PC-9 (cell line): ENCODE measurements around the gene BAX.

ENCODE experiments used
- EZH2 ChIP-seq: fragments of 200-600 bp; sonication (generic); IDR thresholded peaks from 2 replicates; pipeline ENCODE4 v1.8.0; 2017; ENCODE audit warnings: antibody characterized with exemption, low read depth
- TF ChIP-seq, protein P1 (sequence below): fragments of 200-600 bp; sonication (generic); conservative IDR thresholded peaks from 2 replicates; pipeline ENCODE4 v1.6.1; 2017; ENCODE audit warnings: mixed run types, antibody characterized with exemption, mild to moderate bottlenecking, moderate library complexity

DNA sequence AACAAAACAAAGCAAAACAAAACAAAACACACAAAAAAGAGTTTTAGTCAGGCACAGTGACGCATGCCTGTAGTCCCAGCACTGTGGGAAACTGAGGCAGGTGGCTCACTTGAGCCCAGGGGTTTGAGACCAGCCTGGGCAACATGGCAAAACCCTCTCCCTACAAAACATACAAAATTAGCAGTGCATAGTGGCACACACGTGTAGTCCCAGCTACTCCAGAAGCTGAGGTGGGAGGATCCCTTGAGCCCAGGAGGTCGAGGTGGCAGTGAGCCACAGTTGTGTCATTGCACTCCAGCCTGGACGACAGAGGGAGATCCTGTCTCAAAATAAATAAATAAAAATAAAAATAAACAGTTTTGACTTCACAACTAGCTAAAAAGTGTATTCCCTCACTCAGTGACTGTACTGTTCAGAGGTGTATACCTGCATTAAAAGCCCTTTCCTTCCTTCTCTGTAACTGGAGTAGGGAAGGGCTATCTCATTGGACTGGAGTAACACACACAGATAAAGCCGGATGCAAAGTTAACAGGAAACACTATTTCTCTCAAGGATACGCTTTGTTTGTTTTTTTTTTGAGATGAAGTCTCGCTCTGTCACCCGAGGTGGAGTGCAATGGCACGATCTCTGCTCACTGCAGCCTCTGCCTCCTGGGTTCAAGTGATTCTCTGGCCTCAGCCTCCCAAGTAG, 3.7 kb upstream of the BAX start:
- TF ChIP-seq, protein P1, sequence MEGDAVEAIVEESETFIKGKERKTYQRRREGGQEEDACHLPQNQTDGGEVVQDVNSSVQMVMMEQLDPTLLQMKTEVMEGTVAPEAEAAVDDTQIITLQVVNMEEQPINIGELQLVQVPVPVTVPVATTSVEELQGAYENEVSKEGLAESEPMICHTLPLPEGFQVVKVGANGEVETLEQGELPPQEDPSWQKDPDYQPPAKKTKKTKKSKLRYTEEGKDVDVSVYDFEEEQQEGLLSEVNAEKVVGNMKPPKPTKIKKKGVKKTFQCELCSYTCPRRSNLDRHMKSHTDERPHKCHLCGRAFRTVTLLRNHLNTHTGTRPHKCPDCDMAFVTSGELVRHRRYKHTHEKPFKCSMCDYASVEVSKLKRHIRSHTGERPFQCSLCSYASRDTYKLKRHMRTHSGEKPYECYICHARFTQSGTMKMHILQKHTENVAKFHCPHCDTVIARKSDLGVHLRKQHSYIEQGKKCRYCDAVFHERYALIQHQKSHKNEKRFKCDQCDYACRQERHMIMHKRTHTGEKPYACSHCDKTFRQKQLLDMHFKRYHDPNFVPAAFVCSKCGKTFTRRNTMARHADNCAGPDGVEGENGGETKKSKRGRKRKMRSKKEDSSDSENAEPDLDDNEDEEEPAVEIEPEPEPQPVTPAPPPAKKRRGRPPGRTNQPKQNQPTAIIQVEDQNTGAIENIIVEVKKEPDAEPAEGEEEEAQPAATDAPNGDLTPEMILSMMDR, result no peak
- no peak for TF ChIP-seq EZH2
